SK-N-SH (cell line): Measurements from ENCODE around the gene TAC3. TPM values are rescaled to one million over a fixed set of nuclear protein-coding genes. Genes with fewer than 3 reads are reported as not detected.

Experiments
- CTCF ChIA-PET: fragments of 300-600, 350-600 bp; formaldehyde crosslinking; extraction: SDS; loops from one replicate; lab custom pipeline; 2021; lab: Yijun Ruan, JAX
- POLR2A ChIA-PET: fragments of 350-600 bp; sonication (Branson Sonifier 250); formaldehyde crosslinking; extraction: SDS; loops from one replicate; lab custom pipeline; 2020; ENCODE audit warnings: antibody characterized with exemption, inconsistent platforms; lab: Yijun Ruan, JAX
- DNase-seq: peaks from one replicate; pipeline ENCODE4 v3.0.0; 2012
- H2AFZ ChIP-seq: fragments of 200-600 bp; sonication (generic); 2 replicates; pipeline ENCODE4 v1.8.1; 2016; ENCODE audit warnings: antibody characterized with exemption, mild to moderate bottlenecking, low read depth
- H3F3A ChIP-seq: fragments of 200-600 bp; sonication (generic); replicated peaks from 2 replicates; pipeline ENCODE3; 2016; ENCODE audit warnings: antibody characterized with exemption, mild to moderate bottlenecking; ENCODE audit not compliant: insufficient read depth
- H3K27ac ChIP-seq, 2 experiments: fragments of 200-500 bp in 1 of 2; fragments of 200-600 bp in 1 of 2; sonication (Bioruptor generic) in 1 of 2; sonication (generic), shearing (Covaris generic) in 1 of 2; 2 replicates each; pipeline versions ENCODE4 v1.5.1 to v1.6.1; 2014 to 2016; ENCODE audit warnings: low read depth in 2 of 2, inconsistent platforms in 1 of 2, low read length in 1 of 2, mild to moderate bottlenecking in 1 of 2, mixed read lengths in 1 of 2
- H3K27me3 ChIP-seq: fragments of 200-600 bp; sonication (generic), shearing (Covaris generic); 2 replicates; pipeline ENCODE4 v1.6.1; 2016; ENCODE audit warnings: mixed run types; ENCODE audit not compliant: insufficient read depth
- H3K36me3 ChIP-seq, 2 experiments: fragments of 200-500 bp in 1 of 2; fragments of 200-600 bp in 1 of 2; sonication (Bioruptor generic) in 1 of 2; sonication (generic) in 1 of 2; replicated peaks in 1 of 2; 2 replicates each; pipeline versions ENCODE3 to v1.5.1; 2014 to 2016; ENCODE audit warnings: low read length in 1 of 2, mild to moderate bottlenecking in 1 of 2; ENCODE audit not compliant: insufficient read depth in 2 of 2, control insufficient read depth in 1 of 2
- H3K4me1 ChIP-seq, 2 experiments: fragments of 200-500 bp in 1 of 2; fragments of 200-600 bp in 1 of 2; sonication (Bioruptor generic) in 1 of 2; sonication (generic), shearing (Covaris generic) in 1 of 2; 2 replicates each; pipeline versions ENCODE4 v1.5.1 to v1.6.1; 2014 to 2016; ENCODE audit warnings: low read depth in 1 of 2, low read length in 1 of 2, mixed run types in 1 of 2; ENCODE audit not compliant: insufficient read depth in 2 of 2, control insufficient read depth in 1 of 2
- H3K4me2 ChIP-seq: fragments of 200-600 bp; sonication (generic), shearing (Covaris generic); 2 replicates; pipeline ENCODE4 v1.6.1; 2017; ENCODE audit warnings: mixed run types
- H3K4me3 ChIP-seq, 2 experiments: fragments of 200-500 bp in 1 of 2; fragments of 200-600 bp in 1 of 2; sonication (Bioruptor generic) in 1 of 2; sonication (generic), shearing (Covaris generic) in 1 of 2; 2 replicates each; pipeline versions ENCODE4 v1.5.1 to v1.8.1; 2014 to 2016; ENCODE audit warnings: low read depth in 2 of 2, inconsistent platforms in 1 of 2, low read length in 1 of 2, mild to moderate bottlenecking in 1 of 2, mixed read lengths in 1 of 2, moderate library complexity in 1 of 2
- H3K79me2 ChIP-seq: fragments of 200-600 bp; sonication (generic); 2 replicates; pipeline ENCODE4 v1.8.1; 2017; ENCODE audit warnings: mild to moderate bottlenecking; ENCODE audit not compliant: insufficient read depth
- H3K9ac ChIP-seq: fragments of 200-600 bp; sonication (generic); 2 replicates; pipeline ENCODE4 v1.6.1; 2017; ENCODE audit warnings: mixed run types
- H3K9me2 ChIP-seq: fragments of 200-600 bp; sonication (generic); 2 replicates; pipeline ENCODE4 v1.6.1; 2017; ENCODE audit warnings: mixed run types
- H3K9me3 ChIP-seq: fragments of 200-600 bp; sonication (generic); 2 replicates; pipeline ENCODE4 v1.6.1; 2017; ENCODE audit warnings: mixed run types, mild to moderate bottlenecking, moderate library complexity
- H4K20me1 ChIP-seq: fragments of 200-600 bp; sonication (generic); 2 replicates; pipeline ENCODE4 v1.6.1; 2017; ENCODE audit warnings: mild to moderate bottlenecking, mixed run types; ENCODE audit not compliant: insufficient read depth
- CHD2 ChIP-seq: fragments of 150-350 bp; IDR thresholded peaks from 2 replicates; pipeline ENCODE4 v1.6.1; 2018; ENCODE audit warnings: low read length; ENCODE audit not compliant: partially characterized antibody
- ELF1 ChIP-seq: IDR thresholded peaks from 2 replicates; pipeline ENCODE4 v1.4.0; 2012
- EP300 ChIP-seq, 2 experiments: IDR thresholded peaks; 2 replicates each; pipeline versions ENCODE4 v1.4.0 to v1.6.1; 2012; ENCODE audit warnings: borderline replicate concordance in 1 of 2, low read depth in 1 of 2, low read length in 1 of 2
- FOSL2 ChIP-seq: IDR thresholded peaks from 2 replicates; pipeline ENCODE4 v1.4.0; 2012; ENCODE audit warnings: low read depth, mild to moderate bottlenecking, moderate library complexity, borderline replicate concordance
- FOXJ3 ChIP-seq: sonication (generic); formaldehyde crosslinking; IDR thresholded peaks from 2 replicates; pipeline ENCODE4 v1.5.1; 2020; ENCODE audit warnings: mild to moderate bottlenecking, missing genetic modification reagents
- FOXM1 ChIP-seq: IDR thresholded peaks from 2 replicates; pipeline ENCODE4 v1.4.0; 2012; ENCODE audit warnings: low read depth, mild to moderate bottlenecking
- GABPA ChIP-seq: IDR thresholded peaks from 2 replicates; pipeline ENCODE4 v1.4.0; 2012; ENCODE audit warnings: low read depth, mild to moderate bottlenecking
- GATA2 ChIP-seq: sonication (generic); formaldehyde crosslinking; IDR thresholded peaks from 2 replicates; pipeline ENCODE4 v1.5.0; 2020; ENCODE audit warnings: mild to moderate bottlenecking, missing genetic modification reagents
- IRF3 ChIP-seq: fragments of 150-350 bp; IDR thresholded peaks from 2 replicates; pipeline ENCODE4 v1.6.1; 2016; ENCODE audit warnings: mild to moderate bottlenecking, low read depth, low read length
- JUND ChIP-seq: IDR thresholded peaks from 2 replicates; pipeline ENCODE4 v1.4.0; 2012
- MAX ChIP-seq: IDR thresholded peaks from 2 replicates; pipeline ENCODE4 v1.4.0; 2012; ENCODE audit warnings: low read depth
- NRF1 ChIP-seq: IDR thresholded peaks from 2 replicates; pipeline ENCODE4 v1.6.1; 2012; ENCODE audit warnings: low read depth, mild to moderate bottlenecking, low read length
- PBX3 ChIP-seq: IDR thresholded peaks from 2 replicates; pipeline ENCODE4; 2012
- RAD21 ChIP-seq: IDR thresholded peaks from 2 replicates; pipeline ENCODE4 v1.6.1; 2012; ENCODE audit warnings: mild to moderate bottlenecking, low read length
- RCOR1 ChIP-seq: fragments of 150-350 bp; IDR thresholded peaks from 2 replicates; pipeline ENCODE4 v1.6.1; 2017; ENCODE audit warnings: antibody characterized with exemption, low read length
- RFX5 ChIP-seq: IDR thresholded peaks from 2 replicates; pipeline ENCODE4 v1.6.1; 2012; ENCODE audit warnings: mild to moderate bottlenecking, improper control_type of control experiment, low read length
- TAF1 ChIP-seq: IDR thresholded peaks from 2 replicates; pipeline ENCODE4 v1.6.1; 2012; ENCODE audit warnings: low read depth, mild to moderate bottlenecking, low read length, moderate library complexity, borderline replicate concordance
- TCF12 ChIP-seq: IDR thresholded peaks from 2 replicates; pipeline ENCODE4 v1.4.0; 2012
- TEAD4 ChIP-seq: IDR thresholded peaks from 2 replicates; pipeline ENCODE4 v1.4.0; 2012; ENCODE audit warnings: mild to moderate bottlenecking, borderline replicate concordance; ENCODE audit not compliant: insufficient read depth
- USF1 ChIP-seq: IDR thresholded peaks from 2 replicates; pipeline ENCODE4 v1.4.0; 2012; ENCODE audit warnings: low read depth, borderline replicate concordance
- USF2 ChIP-seq: fragments of 150-350 bp; IDR thresholded peaks from 2 replicates; pipeline ENCODE4 v1.6.1; 2017; ENCODE audit warnings: antibody characterized with exemption, low read length, low read depth, borderline replicate concordance
- YY1 ChIP-seq: IDR thresholded peaks from 2 replicates; pipeline ENCODE4 v1.4.0; 2012; ENCODE audit warnings: low read depth, mild to moderate bottlenecking
- WGBS: methylation state at CpG from one replicate; pipeline ENCODE4 v1.1.6; 2017; ENCODE audit warnings: low lambda C conversion rate; 5-methylcytosine and 5-hydroxymethylcytosine counted together
- polyA plus RNA-seq, 3 experiments: library from polyadenylated mRNA; depleted of rRNA; stranded (reverse); fragments of >200 nt; gene quantifications; 2 replicates each; pipeline ENCODE4 v1.2.3, GENCODE V29; 2012

Gene TAC3
- not detected in 2 replicates for polyA plus RNA-seq (2012; rRNA removed)
- 0.04 and 0.08 TPM in 2 replicates for polyA plus RNA-seq (2012; cell fraction: cytosol; rRNA removed)
- polyA plus RNA-seq (2012; cell fraction: nucleus; rRNA removed), result 0.11 TPM in 1 of 2 replicates, not detected in the other

- Histone ChIP-seq H3K9me3 (no peaks in the 10 kb centered on the region), H3K27ac (no peak within 1 kb of the TSS), H3K36me3 (no peaks in the 10 kb centered on the region), H3K4me1 (peaks cover 0 to 5% of the 10 kb centered on the region in 2 experiments; a peak in 1 of 4 replicates), H3K9ac (no peak within 1 kb of the TSS), H3K4me3 (no peak within 1 kb of the TSS), H3K4me2 (no peak within 1 kb of the TSS), H3K27me3 (peaks cover 38% of the 10 kb centered on the region), H2AFZ (no peak within 1 kb of the TSS), H3K9me2 (no peaks in the 10 kb centered on the region), H4K20me1 (no peaks in the 10 kb centered on the region), H3K79me2 (no peaks in the 10 kb centered on the region), H3F3A (no peaks in the 10 kb centered on the region)
- ChIA-PET POLR2A (interaction anchor here (1.1 kb wide), 1 partner anchor 11 kb away, joined by 3 read pairs; no protein-coding TSS in a partner anchor), CTCF (interaction anchor here (0.8 to 10.1 kb wide), 10 partner anchors 11 to 95 kb away, joined by 4 to 110 read pairs (median 10); partner anchors contain the start of genes STAT6 and ZBTB39)
- 52% methylated on average over 6 of the region's 6 CpGs for WGBS
- DNase-seq, result peak; percentile 58
- TF ChIP-seq JUND (no peak), RFX5 (no peak), TEAD4 (no peak), FOXJ3 (CRISPR knock-in tag) (no peak)
These were observed at the start of gene TAC3 for GRCh38 chr12:57016348-57016747. Gene TAC3, minus strand, starts transcription at chr12:57016529. Its CDS starts 732 bp downstream, at chr12:57015797.

- H3K4me1 ChIP-seq, result peaks cover 0 to 7% of the 10 kb centered on the region in 2 experiments; a peak in 1 of 4 replicates
- no peak overlapping the region for H2AFZ ChIP-seq
- no peaks in the 10 kb centered on the region for H3K79me2 ChIP-seq
- H3K27me3 ChIP-seq, result no peaks in the 10 kb centered on the region
- no peak overlapping the region for H3K4me3 ChIP-seq
- 71% methylated on average over 5 of the region's 5 CpGs for WGBS
- TF ChIP-seq FOSL2, result no peak
- TF ChIP-seq JUND, result no peak
- TF ChIP-seq YY1, result no peak
- TF ChIP-seq MAX, result no peak
- no peak for TF ChIP-seq USF1
- TF ChIP-seq USF2, result no peak
- TF ChIP-seq RCOR1, result no peak
- no peak for TF ChIP-seq GABPA
- TF ChIP-seq RAD21, result no peak
- TF ChIP-seq IRF3, result no peak
- TF ChIP-seq NRF1, result no peak
- no peak for TF ChIP-seq TAF1
- TF ChIP-seq FOXM1, result no peak
- TF ChIP-seq PBX3, result no peak
- no peak for TF ChIP-seq CHD2
- no peak for TF ChIP-seq EP300 (IDR thresholded peaks at IDR 0.05; ENCODE audit: borderline replicate concordance in 1 of 2, low read depth in 1 of 2, low read length in 1 of 2)
- no peak for TF ChIP-seq ELF1
- TF ChIP-seq FOXJ3 (CRISPR knock-in tag), result no peak
- no peak for TF ChIP-seq GATA2
- TF ChIP-seq TCF12, result no peak
- TF ChIP-seq, all 33 proteins: peak for 0
- POLR2A ChIA-PET, result no interaction called here
- peak overlapping the region in 1 of 2 experiments; percentile 10; a peak in 1 of 4 replicates for H3K27ac ChIP-seq
- no peak overlapping the region for H3K4me2 ChIP-seq
- no peaks in the 10 kb centered on the region for H4K20me1 ChIP-seq
- H3K9me3 ChIP-seq, result no peaks in the 10 kb centered on the region
- H3K9ac ChIP-seq, result peak overlapping the region; percentile 8; the same call in 1 of the 2 replicates
- CTCF ChIA-PET, result interaction anchor here (1.0 to 8.9 kb wide), 14 partner anchors 15 to 119 kb away, joined by 3 to 257 read pairs (median 10); partner anchors contain the start of genes MYO1A, STAT6, TAC3 and ZBTB39
- H3K36me3 ChIP-seq, result peaks cover 22% of the 10 kb centered on the region in 2 experiments
- H3K9me2 ChIP-seq, result no peaks in the 10 kb centered on the region
- H3F3A ChIP-seq, result peaks cover 13% of the 10 kb centered on the region
- no peak for DNase-seq
These were observed 47.8 kb upstream of the TAC3 start for GRCh38 chr12:57063991-57064685.
